Measurements from ENCODE around the gene EIF5A. TPM values are rescaled to one million over a fixed set of nuclear protein-coding genes. Genes with fewer than 3 reads are reported as not detected.
A peak's percentile ranks its signal among the peaks of the same experiment; 100 is the strongest.

EIF5A gene
- total and polyA plus RNA-seq, 7 experiments from 2014 or later: 158 to 666 (median 453) TPM

- ChIA-PET CTCF (interaction anchor here (0.7 to 1.9 kb wide), 4 partner anchors 15 to 132 kb away, joined by 3 to 4 read pairs (median 4); partner anchors contain the start of genes ACAP1 and NEURL4), POLR2A (interaction anchor here (0.9 to 11.5 kb wide), 9 partner anchors 10 to 270 kb away, joined by 3 to 336 read pairs (median 5); partner anchors contain the start of genes ACAP1, MPDU1, NEURL4 and SLC2A4)
- Histone ChIP-seq H3K27me3 (ENCODE audit: control insufficient read depth in 2 of 2, insufficient read depth in 2 of 2, low read length in 2 of 2) (no peaks in the 10 kb centered on the region), H3K36me3 (ENCODE audit: control insufficient read depth in 2 of 3, insufficient read depth in 3 of 3, low read length in 3 of 3) (peaks cover 37 to 71% (median 45%) of the 10 kb centered on the region in 3 experiments), H3K4me3 (ENCODE audit: low read length) (peak overlapping the region; percentile 85), H3K27ac (ENCODE audit: low read depth, low read length) (peak overlapping the region; percentile 87), H3K4me1 (ENCODE audit: control insufficient read depth in 2 of 2, insufficient read depth in 2 of 2, low read length in 2 of 2) (peaks cover 38 to 43% of the 10 kb centered on the region in 2 donors), H3K9me3 (ENCODE audit: control insufficient read depth in 2 of 3, low read length in 3 of 3) (no peaks in the 10 kb centered on the region)
- no peak for DNase-seq
- Mint-ChIP-seq H3K36me3 (peaks cover 14 to 59% (median 36%) of the 10 kb centered on the region in 5 donors), H3K9me3 (peaks cover 0 to 7% (median 0%) of the 10 kb centered on the region in 11 donors), H3K4me3 (peak overlapping the region; percentile 76 to 96 (median 86)), H3K27ac (peak overlapping the region; percentile 67 to 96 (median 90)), H3K27me3 (no peaks in the 10 kb centered on the region), H3K4me1 (peaks cover 43 to 71% (median 63%) of the 10 kb centered on the region in 7 donors)
- intact Hi-C loops (cut with micrococcal nuclease): loop anchor here (2.0 kb wide), 2 partner anchors 37 to 91 kb away; partner anchors contain the start of gene TMEM256 (in 1 of the 2)
- no peak for ATAC-seq
These were observed 6.7 kb downstream of the EIF5A start for GRCh38 chr17:7313890-7314718.

- peak; percentile 88 for ATAC-seq
- peaks cover 36 to 63% (median 54%) of the 10 kb centered on the region in 7 donors for H3K4me1 Mint-ChIP-seq
- peaks cover 30 to 35% of the 10 kb centered on the region in 2 donors for H3K4me1 ChIP-seq (ENCODE audit: control insufficient read depth in 2 of 2, insufficient read depth in 2 of 2, low read length in 2 of 2)
- POLR2A ChIA-PET: interaction anchor here (0.5 to 11.5 kb wide), 18 partner anchors 10 to 300 kb away, joined by 3 to 336 read pairs (median 3); partner anchors contain the start of genes ACAP1, FXR2, MPDU1 and NEURL4
- peak within 1 kb of the TSS; percentile 85 for H3K4me3 ChIP-seq (ENCODE audit: low read length)
- intact Hi-C loops (cut with micrococcal nuclease): loop anchor here (1.0 to 2.0 kb wide), 4 partner anchors 8 to 90 kb away; partner anchors contain the start of genes EIF5A (in 2 of the 2), NEURL4 (in 2 of the 2) and TMEM256 (in 1 of the 2)
- H3K9me3 Mint-ChIP-seq: peaks cover 0 to 7% (median 0%) of the 10 kb centered on the region in 11 donors
- peak; percentile 90 to 95 (median 93) for DNase-seq
- H3K27me3 Mint-ChIP-seq: no peaks in the 10 kb centered on the region
- peak within 1 kb of the TSS; percentile 85 to 97 (median 95) for H3K27ac Mint-ChIP-seq
- no peaks in the 10 kb centered on the region for H3K9me3 ChIP-seq (ENCODE audit: control insufficient read depth in 2 of 3, low read length in 3 of 3)
- peak within 1 kb of the TSS; percentile 87 for H3K27ac ChIP-seq (ENCODE audit: low read depth, low read length)
- H3K27me3 ChIP-seq (ENCODE audit: control insufficient read depth in 2 of 2, insufficient read depth in 2 of 2, low read length in 2 of 2): no peaks in the 10 kb centered on the region
- H3K36me3 ChIP-seq (ENCODE audit: control insufficient read depth in 2 of 3, insufficient read depth in 3 of 3, low read length in 3 of 3): peaks cover 32 to 64% (median 38%) of the 10 kb centered on the region in 3 experiments
- peaks cover 14 to 50% (median 27%) of the 10 kb centered on the region in 5 donors for H3K36me3 Mint-ChIP-seq
- peak within 1 kb of the TSS; percentile 85 to 96 (median 90) for H3K4me3 Mint-ChIP-seq
- CTCF ChIA-PET: interaction anchor here (1.1 to 1.9 kb wide), 5 partner anchors 10 to 21 kb away, joined by 3 to 5 read pairs (median 4); partner anchors contain the start of genes ACAP1 and NEURL4
These were observed 7.5 kb downstream of the EIF5A start, which contains the start of gene GPS2 for GRCh38 chr17:7314719-7315569. GPS2 (minus strand) TSS chr17:7315360; CDS start chr17:7315052, 308 bp downstream.

GRCh38 chr17:7315570-7316235 is 8.3 kb downstream of the EIF5A start:
- Histone ChIP-seq H3K9me3 (ENCODE audit: control insufficient read depth in 2 of 3, low read length in 3 of 3) (no peaks in the 10 kb centered on the region), H3K27ac (ENCODE audit: low read depth, low read length) (peak overlapping the region; percentile 87), H3K27me3 (ENCODE audit: control insufficient read depth in 2 of 2, insufficient read depth in 2 of 2, low read length in 2 of 2) (no peaks in the 10 kb centered on the region), H3K4me3 (ENCODE audit: low read length) (peak overlapping the region; percentile 85), H3K4me1 (ENCODE audit: control insufficient read depth in 2 of 2, insufficient read depth in 2 of 2, low read length in 2 of 2) (peaks cover 22 to 27% of the 10 kb centered on the region in 2 donors), H3K36me3 (ENCODE audit: control insufficient read depth in 2 of 3, insufficient read depth in 3 of 3, low read length in 3 of 3) (peaks cover 24 to 64% (median 36%) of the 10 kb centered on the region in 3 experiments)
- no peak for DNase-seq
- Mint-ChIP-seq H3K27ac (peak overlapping the region; percentile 85 to 97 (median 95)), H3K9me3 (peaks cover 0 to 5% (median 0%) of the 10 kb centered on the region in 11 donors), H3K27me3 (no peaks in the 10 kb centered on the region), H3K4me3 (peak overlapping the region; percentile 85 to 96 (median 90)), H3K36me3 (peaks cover 7 to 43% (median 20%) of the 10 kb centered on the region in 5 donors), H3K4me1 (peaks cover 29 to 55% (median 47%) of the 10 kb centered on the region in 7 donors)
- CTCF ChIA-PET: interaction anchor here (1.4 to 1.5 kb wide), 2 partner anchors 10 to 17 kb away, joined by 3 to 5 read pairs; no protein-coding TSS in a partner anchor
- ATAC-seq: no peak
- intact Hi-C loops (cut with micrococcal nuclease): loop anchor here (1.0 to 2.0 kb wide), 4 partner anchors 8 to 89 kb away; partner anchors contain the start of genes EIF5A (in 2 of the 2), NEURL4 (in 2 of the 2) and TMEM256 (in 1 of the 2)
- POLR2A ChIA-PET: interaction anchor here (0.6 to 11.5 kb wide), 14 partner anchors 10 to 299 kb away, joined by 3 to 336 read pairs (median 3); partner anchors contain the start of genes ACAP1, FXR2, MPDU1 and NEURL4

- peak overlapping the region in 5 of 9 donors; percentile 36 to 72 (median 56) for H3K27ac Mint-ChIP-seq
- peaks cover 0 to 42% (median 11%) of the 10 kb centered on the region in 5 donors for H3K36me3 Mint-ChIP-seq
- peaks cover 19 to 65% (median 27%) of the 10 kb centered on the region in 3 experiments for H3K36me3 ChIP-seq (ENCODE audit: control insufficient read depth in 2 of 3, insufficient read depth in 3 of 3, low read length in 3 of 3)
- no peaks in the 10 kb centered on the region for H3K27me3 Mint-ChIP-seq
- no peak for DNase-seq
- intact Hi-C loops (cut with micrococcal nuclease): no loop called here
- H3K4me1 ChIP-seq (ENCODE audit: control insufficient read depth in 2 of 2, insufficient read depth in 2 of 2, low read length in 2 of 2): peaks cover 19 to 24% of the 10 kb centered on the region in 2 donors
- ATAC-seq: no peak
- H3K4me1 Mint-ChIP-seq: peaks cover 17 to 45% (median 35%) of the 10 kb centered on the region in 7 donors
- no peaks in the 10 kb centered on the region for H3K27me3 ChIP-seq (ENCODE audit: control insufficient read depth in 2 of 2, insufficient read depth in 2 of 2, low read length in 2 of 2)
- POLR2A ChIA-PET: interaction anchor here (1.0 to 11.5 kb wide), 2 partner anchors 13 to 27 kb away, joined by 3 to 336 read pairs; partner anchors contain the start of genes ACAP1 and NEURL4
- peaks cover 0 to 5% (median 0%) of the 10 kb centered on the region in 11 donors for H3K9me3 Mint-ChIP-seq
- H3K4me3 Mint-ChIP-seq: peak overlapping the region in 7 of 10 donors; percentile 18 to 65 (median 54)
- H3K4me3 ChIP-seq (ENCODE audit: low read length): no peak overlapping the region
- H3K27ac ChIP-seq (ENCODE audit: low read depth, low read length): no peak overlapping the region
- no peaks in the 10 kb centered on the region for H3K9me3 ChIP-seq (ENCODE audit: control insufficient read depth in 2 of 3, low read length in 3 of 3)
- CTCF ChIA-PET: interaction anchor here (1.1 kb wide), 1 partner anchor 30 kb away, joined by 3 read pairs; no protein-coding TSS in a partner anchor
These were observed 9.9 kb downstream of the EIF5A start for GRCh38 chr17:7317161-7317803.

Measured in naive thymus-derived CD4-positive, alpha-beta T cell (primary cell).